Nephron progenitor cell (in vitro differentiated cells): ENCODE measurements around the gene ABCA3.
A peak's percentile ranks its signal among the peaks of the same experiment; 100 is the strongest.

Source experiments
- DNase-seq: peaks from one replicate; pipeline ENCODE4 v3.0.0; 2021
- H3K27ac Mint-ChIP-seq: 2 replicates; pipeline ENCODE4 v1.8.0; 2021; ENCODE audit warnings: mild to moderate bottlenecking, moderate library complexity, mixed read lengths
- H3K27me3 Mint-ChIP-seq: 2 replicates; pipeline ENCODE4 v1.8.0; 2021; ENCODE audit warnings: mild to moderate bottlenecking, low read depth, mixed read lengths; ENCODE audit not compliant: poor library complexity
- H3K36me3 Mint-ChIP-seq: 2 replicates; pipeline ENCODE4 v1.8.0; 2021; ENCODE audit warnings: low read depth, mixed read lengths
- H3K4me1 Mint-ChIP-seq: 2 replicates; pipeline ENCODE4 v1.8.0; 2021; ENCODE audit warnings: mixed read lengths
- H3K4me3 Mint-ChIP-seq: 2 replicates; pipeline ENCODE4 v1.8.0; 2021; ENCODE audit warnings: mild to moderate bottlenecking, moderate library complexity, mixed read lengths
- H3K9me3 Mint-ChIP-seq: 2 replicates; pipeline ENCODE4 v1.8.0; 2021; ENCODE audit warnings: mild to moderate bottlenecking, moderate library complexity, mixed read lengths
- TF ChIP-seq, protein P1 (sequence below): fragments of 200-600 bp; sonication (generic); IDR thresholded peaks from 2 replicates; pipeline ENCODE4 v1.5.0; 2021; ENCODE audit warnings: antibody characterized with exemption

ABCA3 gene

GRCh38 chr16:2275476-2276367 is 64.8 kb downstream of the ABCA3 start:
- TF ChIP-seq, protein P1, sequence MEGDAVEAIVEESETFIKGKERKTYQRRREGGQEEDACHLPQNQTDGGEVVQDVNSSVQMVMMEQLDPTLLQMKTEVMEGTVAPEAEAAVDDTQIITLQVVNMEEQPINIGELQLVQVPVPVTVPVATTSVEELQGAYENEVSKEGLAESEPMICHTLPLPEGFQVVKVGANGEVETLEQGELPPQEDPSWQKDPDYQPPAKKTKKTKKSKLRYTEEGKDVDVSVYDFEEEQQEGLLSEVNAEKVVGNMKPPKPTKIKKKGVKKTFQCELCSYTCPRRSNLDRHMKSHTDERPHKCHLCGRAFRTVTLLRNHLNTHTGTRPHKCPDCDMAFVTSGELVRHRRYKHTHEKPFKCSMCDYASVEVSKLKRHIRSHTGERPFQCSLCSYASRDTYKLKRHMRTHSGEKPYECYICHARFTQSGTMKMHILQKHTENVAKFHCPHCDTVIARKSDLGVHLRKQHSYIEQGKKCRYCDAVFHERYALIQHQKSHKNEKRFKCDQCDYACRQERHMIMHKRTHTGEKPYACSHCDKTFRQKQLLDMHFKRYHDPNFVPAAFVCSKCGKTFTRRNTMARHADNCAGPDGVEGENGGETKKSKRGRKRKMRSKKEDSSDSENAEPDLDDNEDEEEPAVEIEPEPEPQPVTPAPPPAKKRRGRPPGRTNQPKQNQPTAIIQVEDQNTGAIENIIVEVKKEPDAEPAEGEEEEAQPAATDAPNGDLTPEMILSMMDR: no peak
- Mint-ChIP-seq H3K36me3 (peaks cover 4% of the 10 kb centered on the region), H3K4me1 (peaks cover 29% of the 10 kb centered on the region), H3K9me3 (no peaks in the 10 kb centered on the region), H3K27ac (no peak overlapping the region), H3K27me3 (peaks cover 5% of the 10 kb centered on the region), H3K4me3 (peak overlapping the region; percentile 33)
- no peak for DNase-seq

- Mint-ChIP-seq H3K27ac (no peak overlapping the region), H3K27me3 (peaks cover 4% of the 10 kb centered on the region), H3K36me3 (peaks cover 4% of the 10 kb centered on the region), H3K4me1 (peaks cover 38% of the 10 kb centered on the region), H3K9me3 (no peaks in the 10 kb centered on the region), H3K4me3 (no peak overlapping the region)
- TF ChIP-seq, protein P1: no peak
- no peak for DNase-seq
Measured at GRCh38 chr16:2273931-2274330, 66.6 kb downstream of the ABCA3 start.

- H3K4me3 Mint-ChIP-seq: no peak overlapping the region
- no peak overlapping the region for H3K27ac Mint-ChIP-seq
- H3K4me1 Mint-ChIP-seq: peaks cover 38% of the 10 kb centered on the region
- H3K36me3 Mint-ChIP-seq: peaks cover 4% of the 10 kb centered on the region
- no peak for DNase-seq
- H3K9me3 Mint-ChIP-seq: no peaks in the 10 kb centered on the region
- H3K27me3 Mint-ChIP-seq: no peaks in the 10 kb centered on the region
- TF ChIP-seq, protein P1: no peak
Measured at GRCh38 chr16:2273484-2273883, 67.0 kb downstream of the ABCA3 start.

GRCh38 chr16:2271848-2272461 is 68.6 kb downstream of the ABCA3 start:
- Mint-ChIP-seq H3K4me1 (peaks cover 26% of the 10 kb centered on the region), H3K27me3 (peaks cover 4% of the 10 kb centered on the region), H3K4me3 (no peak overlapping the region), H3K36me3 (peaks cover 4% of the 10 kb centered on the region), H3K27ac (no peak overlapping the region), H3K9me3 (no peaks in the 10 kb centered on the region)
- TF ChIP-seq, protein P1: no peak
- no peak for DNase-seq

GRCh38 chr16:2270588-2271470 is 69.7 kb downstream of the ABCA3 start:
- H3K4me1 Mint-ChIP-seq: peaks cover 26% of the 10 kb centered on the region
- H3K27ac Mint-ChIP-seq: no peak overlapping the region
- H3K4me3 Mint-ChIP-seq: no peak overlapping the region
- no peak for DNase-seq
- peaks cover 4% of the 10 kb centered on the region for H3K36me3 Mint-ChIP-seq
- TF ChIP-seq, protein P1: no peak
- H3K27me3 Mint-ChIP-seq: peaks cover 4% of the 10 kb centered on the region
- H3K9me3 Mint-ChIP-seq: no peaks in the 10 kb centered on the region
